Endothelial cell of umbilical vein (primary cell): ENCODE measurements around the gene KIF26B. TPM values are rescaled to one million over a fixed set of nuclear protein-coding genes. Genes with fewer than 3 reads are reported as not detected.

Source experiments
- BruUV-seq: library from RNA; stranded (reverse); fragments of 400-500 nt; replicated peaks from 2 replicates; lab custom pipeline; 2021; lab: Mats Ljungman, UMichigan
- CTCF ChIA-PET: fragments of 300-600, 350-600 bp; sonication (Branson Sonifier 250); formaldehyde crosslinking; loops from one replicate; lab custom pipeline; 2021; ENCODE audit warnings: antibody characterized with exemption, inconsistent platforms; lab: Charles Lee
- POLR2A ChIA-PET: fragments of 300-600, 350-600 bp; sonication (Branson Sonifier 250); formaldehyde crosslinking; loops from one replicate; lab custom pipeline; 2021; ENCODE audit warnings: antibody characterized with exemption, inconsistent platforms; lab: Charles Lee
- DNase-seq: peaks from one replicate; pipeline ENCODE4 v3.0.0-alpha.2; 2011; ENCODE audit warnings: low read depth, low spot score
- FAIRE-seq: peaks from 2 replicates; lab custom pipeline; 2011; peaks lifted over from hg19 to GRCh38; lab: Jason Lieb, UNC
- H2AFZ ChIP-seq: 2 replicates; pipeline ENCODE4 v1.6.0; 2012; ENCODE audit warnings: low read depth, low read length, control low read depth, inconsistent platforms
- H3K27ac ChIP-seq: 2 replicates; pipeline ENCODE4 v1.5.1; 2011; ENCODE audit warnings: low read depth, mild to moderate bottlenecking, control low read depth, low read length, moderate library complexity; ENCODE audit not compliant: insufficient read depth
- H3K27me3 ChIP-seq, 2 experiments: 2 replicates each; pipeline versions ENCODE4 v1.6.0 to v1.6.1; 2011; ENCODE audit warnings: low read length in 2 of 2, mixed read lengths in 1 of 2; ENCODE audit not compliant: control insufficient read depth in 2 of 2, insufficient read depth in 2 of 2
- H3K36me3 ChIP-seq, 2 experiments: 2 replicates in 1 of 2; 3 replicates in 1 of 2; pipeline ENCODE4 v1.5.1; 2011; ENCODE audit warnings: low read length in 2 of 2, mild to moderate bottlenecking in 1 of 2, moderate library complexity in 1 of 2; ENCODE audit not compliant: control insufficient read depth in 2 of 2, insufficient read depth in 2 of 2; ENCODE audit errors: extremely low read depth in 1 of 2
- H3K4me1 ChIP-seq: 3 replicates; pipeline ENCODE4 v1.5.1; 2011; ENCODE audit warnings: mild to moderate bottlenecking, low read length; ENCODE audit not compliant: control insufficient read depth, insufficient read depth; ENCODE audit errors: extremely low read depth
- H3K4me2 ChIP-seq: 2 replicates; pipeline ENCODE4 v1.6.1; 2011; ENCODE audit warnings: low read length, control low read depth, mixed read lengths; ENCODE audit not compliant: insufficient read depth
- H3K4me3 ChIP-seq, 3 experiments: fragments of 200-600 bp in 1 of 3; sonication (generic), shearing (Covaris generic) in 1 of 3; replicated peaks in 1 of 3; 2 replicates each; pipeline ENCODE4 v1.5.1; 2011 to 2016; ENCODE audit warnings: control low read depth in 3 of 3, low read length in 3 of 3, mild to moderate bottlenecking in 2 of 3, inconsistent platforms in 1 of 3, low read depth in 1 of 3, moderate library complexity in 1 of 3; ENCODE audit not compliant: insufficient read depth in 1 of 3
- H3K79me2 ChIP-seq: 2 replicates; pipeline ENCODE4 v1.6.0; 2012; ENCODE audit warnings: low read length, inconsistent platforms; ENCODE audit not compliant: control insufficient read depth, insufficient read depth
- H3K9ac ChIP-seq: replicated peaks from 2 replicates; pipeline ENCODE3; 2011; ENCODE audit warnings: low read length, control low read depth; ENCODE audit not compliant: insufficient read depth; ENCODE audit errors: extremely low read depth
- H3K9me1 ChIP-seq: replicated peaks from 3 replicates; pipeline ENCODE4 v1.6.0; 2011; ENCODE audit warnings: mild to moderate bottlenecking, low read length; ENCODE audit not compliant: control insufficient read depth, insufficient read depth; ENCODE audit errors: extremely low read depth
- H3K9me3 ChIP-seq: replicated peaks from 2 replicates; pipeline ENCODE4 v1.5.1; 2012; ENCODE audit warnings: low read length, inconsistent platforms; ENCODE audit not compliant: control insufficient read depth, insufficient read depth
- H4K20me1 ChIP-seq: replicated peaks from 2 replicates; pipeline ENCODE3; 2011; ENCODE audit warnings: mild to moderate bottlenecking, low read length; ENCODE audit not compliant: control insufficient read depth, insufficient read depth; ENCODE audit errors: extremely low read depth
- CTCF ChIP-seq, 2 donors: IDR thresholded peaks; 1 replicate in 1 of 2; 2 replicates in 1 of 2; pipeline ENCODE4 v1.5.1; 2011; ENCODE audit warnings: low read length in 2 of 2, mild to moderate bottlenecking in 2 of 2, moderate library complexity in 2 of 2, control low read depth in 1 of 2, inconsistent platforms in 1 of 2, low read depth in 1 of 2; ENCODE audit not compliant: insufficient read depth in 1 of 2; ENCODE audit errors: extremely low read depth in 1 of 2
- EZH2 ChIP-seq: IDR thresholded peaks from 2 replicates; pipeline ENCODE4 v1.6.1; 2012; ENCODE audit warnings: borderline replicate concordance, low read depth, mild to moderate bottlenecking, moderate library complexity, low read length, inconsistent platforms; ENCODE audit not compliant: severe bottlenecking
- FOS ChIP-seq: IDR thresholded peaks from 2 replicates; pipeline ENCODE4 v1.6.1; 2011; ENCODE audit warnings: mild to moderate bottlenecking, low read length, moderate library complexity, borderline replicate concordance; ENCODE audit not compliant: insufficient read depth
- GATA2 ChIP-seq: IDR thresholded peaks from 2 replicates; pipeline ENCODE4 v1.7.0; 2011; ENCODE audit warnings: low read depth, mild to moderate bottlenecking, moderate library complexity, mixed read lengths, low read length; ENCODE audit not compliant: insufficient read length, insufficient read depth
- JUN ChIP-seq: IDR thresholded peaks from 2 replicates; pipeline ENCODE4 v1.6.1; 2011; ENCODE audit warnings: borderline replicate concordance, low read depth; ENCODE audit not compliant: insufficient read length, insufficient read depth
- MAX ChIP-seq: IDR thresholded peaks from 2 replicates; pipeline ENCODE4 v1.6.1; 2011; ENCODE audit not compliant: insufficient read depth, insufficient read length
- MYC ChIP-seq: IDR thresholded peaks from one replicate; pipeline ENCODE4 v1.6.1; 2011; ENCODE audit warnings: mild to moderate bottlenecking, low read depth, low read length
- POLR2A ChIP-seq: IDR thresholded peaks from 2 replicates; pipeline ENCODE4 v1.6.1; 2012; ENCODE audit warnings: low read depth, mild to moderate bottlenecking, control low read depth, low read length
- POLR2AphosphoS5 ChIP-seq: IDR thresholded peaks from 2 replicates; pipeline ENCODE4 v1.6.1; 2012; ENCODE audit warnings: low read depth, mild to moderate bottlenecking, control low read depth, low read length, moderate library complexity; ENCODE audit not compliant: insufficient read depth
- dilution Hi-C: fragments of 300-500 bp; cut with MboI; formaldehyde crosslinking; loops from one replicate; pipeline ENCODE4 v1.15.0; 2019; ENCODE audit warnings: low sequenced_read_pairs; ENCODE audit not compliant: extremely low pct_ligation_motif_present
- intact Hi-C: fragments of 100-400 bp; cut with micrococcal nuclease; formaldehyde crosslinking; loops from one replicate; pipeline ENCODE4 v1.10.0; 2022
- polyA plus RNA-seq, 4 experiments: library from polyadenylated mRNA; depleted of rRNA in 3 of 4; stranded (reverse) in 3 of 4; unstranded in 1 of 4; fragments of >200 nt; gene quantifications; 2 replicates each; pipeline versions ENCODE4 v1.2.1 to v1.2.3, GENCODE V29; 2011 to 2012; ENCODE audit warnings: missing spikeins in 1 of 4
- total RNA-seq: library from RNA; stranded (reverse); gene quantifications from 2 replicates; pipeline ENCODE4 v1.2.3, GENCODE V29; 2021

Gene KIF26B
- total and polyA plus RNA-seq, 2 donors (not counting 3 experiments of a cell fraction or from before 2014, with no cell fraction given): 0.04 to 0.49 TPM

GRCh38 chr1:245334235-245334634, 179.4 kb downstream of the KIF26B start:
- no peaks in the 10 kb centered on the region for H3K4me1 ChIP-seq
- H3K9me3 ChIP-seq: no peaks in the 10 kb centered on the region
- POLR2A ChIA-PET: no interaction called here
- CTCF ChIA-PET: no interaction called here
- no peaks in the 10 kb centered on the region for H3K9me1 ChIP-seq
- H3K36me3 ChIP-seq: no peaks in the 10 kb centered on the region
- dilution Hi-C loops (no loop called here), intact Hi-C loops (no loop called here)
- no peak for FAIRE-seq
- H3K27ac ChIP-seq: no peak overlapping the region
- no peak overlapping the region for H2AFZ ChIP-seq
- no peak overlapping the region for H3K9ac ChIP-seq
- H3K4me2 ChIP-seq: no peak overlapping the region
- no peak for DNase-seq
- H3K27me3 ChIP-seq: no peaks in the 10 kb centered on the region
- TF ChIP-seq JUN (no peak), POLR2AphosphoS5 (no peak), CTCF (IDR thresholded peaks at IDR 0.05; ENCODE audit: extremely low read depth in 1 of 2, insufficient read depth in 1 of 2, low read depth in 1 of 2, low read length in 2 of 2) (no peak), MAX (no peak), GATA2 (no peak), POLR2A (no peak), MYC (no peak), FOS (no peak), EZH2 (no peak)
- no peak overlapping the region for H3K4me3 ChIP-seq
- no TSS peak for BruUV-seq
- no peaks in the 10 kb centered on the region for H4K20me1 ChIP-seq
- no peaks in the 10 kb centered on the region for H3K79me2 ChIP-seq
